ENCODE measurements around the gene RCVRN.
A peak's percentile ranks its signal among the peaks of the same experiment; 100 is the strongest.
"Not testable (repeated sequence)": the region's sequence is repeated elsewhere in the genome, so short reads cannot be mapped to it uniquely, and the experiment has no call there.

RCVRN gene

DNA sequence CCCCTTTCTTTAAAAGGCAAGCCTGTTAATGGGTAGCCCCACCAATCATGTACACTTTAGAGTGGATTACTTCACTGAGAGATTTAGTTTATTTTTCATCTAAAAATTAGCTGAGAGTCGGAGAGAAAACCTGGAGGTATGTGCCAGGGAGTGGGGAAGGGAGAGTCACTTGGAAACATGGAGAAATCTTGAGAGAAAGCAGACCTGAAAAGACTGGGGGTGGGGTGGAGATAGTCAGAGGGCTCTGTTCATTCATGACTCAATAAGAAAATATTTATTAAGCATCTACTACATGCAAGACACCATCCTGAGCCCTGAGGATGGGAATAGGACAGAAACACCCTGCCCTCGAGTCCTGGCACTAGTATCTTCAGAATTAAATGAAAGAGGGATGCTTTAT, 27.4 kb upstream of the RCVRN start:
- Mint-ChIP-seq H3K27ac (no peak overlapping the region), H3K4me1 (no peaks in the 10 kb centered on the region), H3K27me3 (peaks cover 3% of the 10 kb centered on the region), H3K9me3 (no peaks in the 10 kb centered on the region), H3K4me3 (no peak overlapping the region), H3K36me3 (no peaks in the 10 kb centered on the region)
- no peak for DNase-seq (ENCODE audit: low spot score in 2 of 2)
- ATAC-seq (ENCODE audit: low read depth) = no peak

GRCh38 chr17:9931144-9931741, 26.2 kb upstream of the RCVRN start:
- Mint-ChIP-seq H3K27me3 (peaks cover 5% of the 10 kb centered on the region), H3K4me3 (no peak overlapping the region), H3K9me3 (no peaks in the 10 kb centered on the region), H3K36me3 (no peaks in the 10 kb centered on the region), H3K4me1 (no peaks in the 10 kb centered on the region), H3K27ac (no peak overlapping the region)
- no peak for ATAC-seq (ENCODE audit: low read depth)
- DNase-seq (ENCODE audit: low spot score in 2 of 2) = no peak

GRCh38 chr17:9929871-9930270, 24.8 kb upstream of the RCVRN start:
- ATAC-seq (ENCODE audit: low read depth) (no peak), DNase-seq (ENCODE audit: low spot score in 2 of 2) (no peak)
- Mint-ChIP-seq H3K4me1 (peaks cover under 1% of the 10 kb centered on the region), H3K4me3 (no peak overlapping the region), H3K27me3 (peaks cover 5% of the 10 kb centered on the region), H3K27ac (no peak overlapping the region), H3K36me3 (no peaks in the 10 kb centered on the region), H3K9me3 (no peaks in the 10 kb centered on the region)

- ATAC-seq (ENCODE audit: low read depth) (no peak), DNase-seq (ENCODE audit: low spot score in 2 of 2) (no peak)
- Mint-ChIP-seq H3K27ac (no peak overlapping the region), H3K4me1 (peaks cover 4% of the 10 kb centered on the region), H3K9me3 (no peaks in the 10 kb centered on the region), H3K4me3 (no peak overlapping the region), H3K27me3 (peaks cover 5% of the 10 kb centered on the region), H3K36me3 (no peaks in the 10 kb centered on the region)
Measured at GRCh38 chr17:9928601-9929333, 23.7 kb upstream of the RCVRN start.

DNA sequence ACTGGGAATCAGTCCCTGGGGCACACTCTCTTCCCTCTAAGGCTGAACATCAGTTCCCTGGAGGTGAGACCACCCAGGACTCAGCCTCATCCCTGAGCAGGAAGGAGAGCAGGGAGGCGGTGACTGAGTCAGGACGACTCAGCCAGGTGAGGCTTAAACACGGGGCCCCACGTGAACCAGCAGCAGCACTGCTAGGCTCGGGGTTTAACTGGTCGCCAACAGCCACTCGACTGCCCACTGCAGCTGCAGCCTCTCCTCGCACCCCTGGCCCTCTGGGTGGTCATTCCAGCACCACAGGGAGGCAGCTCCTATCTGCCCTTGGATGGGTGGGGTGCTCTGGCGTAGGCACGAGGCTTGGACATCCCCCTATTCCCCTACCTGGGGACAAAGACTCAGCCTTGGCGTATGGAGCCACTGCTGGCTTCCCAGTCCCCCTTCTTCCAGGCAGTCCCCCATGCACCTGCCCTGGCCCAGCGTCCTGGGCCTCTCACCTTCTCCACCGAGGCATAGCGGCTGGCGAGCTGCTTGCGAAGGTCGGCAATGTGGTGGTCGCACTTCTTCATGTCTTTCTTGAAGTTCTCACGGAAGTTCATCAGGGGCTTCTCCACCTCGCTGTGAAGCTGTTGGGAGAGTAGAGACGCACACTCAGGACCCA, 21.2 kb upstream of the RCVRN start:
- DNase-seq (ENCODE audit: low spot score in 2 of 2) (no peak), ATAC-seq (ENCODE audit: low read depth) (no peak)
- H3K27me3 Mint-ChIP-seq = peaks cover 2% of the 10 kb centered on the region
- H3K36me3 Mint-ChIP-seq = no peaks in the 10 kb centered on the region
- H3K4me1 Mint-ChIP-seq = peaks cover 4% of the 10 kb centered on the region
- H3K27ac Mint-ChIP-seq = no peak overlapping the region
- no peaks in the 10 kb centered on the region for H3K9me3 Mint-ChIP-seq
- H3K4me3 Mint-ChIP-seq = no peak overlapping the region

- H3K36me3 Mint-ChIP-seq = no peaks in the 10 kb centered on the region
- DNase-seq (ENCODE audit: low spot score in 2 of 2) = no peak
- H3K27ac Mint-ChIP-seq = no peak overlapping the region
- H3K4me1 Mint-ChIP-seq = peaks cover 4% of the 10 kb centered on the region
- no peak for ATAC-seq (ENCODE audit: low read depth)
- peaks cover 2% of the 10 kb centered on the region for H3K27me3 Mint-ChIP-seq
- no peaks in the 10 kb centered on the region for H3K9me3 Mint-ChIP-seq
- H3K4me3 Mint-ChIP-seq = no peak overlapping the region
Measured at GRCh38 chr17:9925457-9925856, 20.4 kb upstream of the RCVRN start.

GRCh38 chr17:9924735-9925191, 19.7 kb upstream of the RCVRN start:
- H3K36me3 Mint-ChIP-seq = no peaks in the 10 kb centered on the region
- H3K4me1 Mint-ChIP-seq = peaks cover 4% of the 10 kb centered on the region
- no peaks in the 10 kb centered on the region for H3K9me3 Mint-ChIP-seq
- no peak overlapping the region for H3K27ac Mint-ChIP-seq
- no peak overlapping the region for H3K4me3 Mint-ChIP-seq
- peaks cover 2% of the 10 kb centered on the region for H3K27me3 Mint-ChIP-seq
- ATAC-seq (ENCODE audit: low read depth) (peak; percentile 62), DNase-seq (ENCODE audit: low spot score in 2 of 2) (peak; percentile 34 to 49)

DNA sequence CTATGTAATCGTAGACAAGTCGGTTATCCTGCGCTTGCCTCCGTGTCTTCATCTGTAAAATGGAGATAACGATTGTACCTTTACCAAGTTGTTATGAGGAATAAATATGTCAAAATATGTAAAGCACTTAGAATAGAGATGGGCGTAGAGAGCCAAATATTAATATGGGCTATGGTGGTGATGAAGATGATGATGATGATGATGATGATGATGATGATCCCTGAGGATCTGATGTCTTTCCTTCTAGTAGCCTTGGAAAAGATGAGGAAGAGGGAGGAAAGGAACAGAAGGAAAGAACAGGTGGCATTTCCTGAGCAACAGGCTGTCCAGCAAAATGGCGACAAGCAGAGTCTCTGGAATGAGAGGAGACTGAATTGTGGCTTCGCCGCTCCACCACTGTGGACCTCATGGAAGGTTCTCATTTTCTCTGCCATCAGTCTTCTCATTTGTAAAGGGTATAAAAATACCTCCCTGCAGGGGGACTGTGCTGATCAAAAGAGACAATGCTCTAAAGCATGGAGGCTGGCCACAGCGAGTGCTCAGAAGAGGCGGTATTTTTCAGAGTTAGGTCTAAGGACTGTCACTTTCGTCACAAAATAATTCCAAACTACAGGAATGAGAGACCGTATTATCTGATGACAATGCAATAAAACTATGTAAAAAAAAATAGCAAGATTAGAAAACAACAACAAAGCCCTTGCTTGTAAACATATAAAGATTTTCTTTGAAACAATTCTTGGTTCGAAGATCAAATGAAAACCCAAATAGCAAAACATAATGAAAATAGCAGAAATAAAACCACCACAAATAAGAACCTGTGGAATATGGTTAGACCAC, 17.2 kb upstream of the RCVRN start:
- Mint-ChIP-seq H3K27me3 (peaks cover 2% of the 10 kb centered on the region), H3K36me3 (no peaks in the 10 kb centered on the region), H3K4me1 (peaks cover 4% of the 10 kb centered on the region), H3K9me3 (no peaks in the 10 kb centered on the region), H3K27ac (no peak overlapping the region), H3K4me3 (no peak overlapping the region)
- ATAC-seq (ENCODE audit: low read depth) (no peak), DNase-seq (ENCODE audit: low spot score in 2 of 2) (no peak)

GRCh38 chr17:9921216-9921615, 16.1 kb upstream of the RCVRN start:
- not testable (repeated sequence) for H3K4me3 Mint-ChIP-seq; H3K27me3 Mint-ChIP-seq; H3K27ac Mint-ChIP-seq; H3K36me3 Mint-ChIP-seq; H3K9me3 Mint-ChIP-seq; ATAC-seq (ENCODE audit: low read depth); H3K4me1 Mint-ChIP-seq; DNase-seq (ENCODE audit: low spot score in 2 of 2)

- no peaks in the 10 kb centered on the region for H3K27me3 Mint-ChIP-seq
- no peaks in the 10 kb centered on the region for H3K9me3 Mint-ChIP-seq
- H3K4me3 Mint-ChIP-seq = no peak overlapping the region
- DNase-seq (ENCODE audit: low spot score in 2 of 2) (no peak), ATAC-seq (ENCODE audit: low read depth) (no peak)
- no peaks in the 10 kb centered on the region for H3K36me3 Mint-ChIP-seq
- H3K27ac Mint-ChIP-seq = no peak overlapping the region
- no peaks in the 10 kb centered on the region for H3K4me1 Mint-ChIP-seq
Measured at GRCh38 chr17:9918804-9919352, 13.8 kb upstream of the RCVRN start.

- Mint-ChIP-seq H3K4me1 (no peaks in the 10 kb centered on the region), H3K4me3 (no peak overlapping the region), H3K27ac (no peak overlapping the region), H3K27me3 (no peaks in the 10 kb centered on the region), H3K36me3 (no peaks in the 10 kb centered on the region), H3K9me3 (no peaks in the 10 kb centered on the region)
- DNase-seq (ENCODE audit: low spot score in 2 of 2) = no peak
- no peak for ATAC-seq (ENCODE audit: low read depth)
Measured at GRCh38 chr17:9918352-9918751, 13.3 kb upstream of the RCVRN start.

DNA sequence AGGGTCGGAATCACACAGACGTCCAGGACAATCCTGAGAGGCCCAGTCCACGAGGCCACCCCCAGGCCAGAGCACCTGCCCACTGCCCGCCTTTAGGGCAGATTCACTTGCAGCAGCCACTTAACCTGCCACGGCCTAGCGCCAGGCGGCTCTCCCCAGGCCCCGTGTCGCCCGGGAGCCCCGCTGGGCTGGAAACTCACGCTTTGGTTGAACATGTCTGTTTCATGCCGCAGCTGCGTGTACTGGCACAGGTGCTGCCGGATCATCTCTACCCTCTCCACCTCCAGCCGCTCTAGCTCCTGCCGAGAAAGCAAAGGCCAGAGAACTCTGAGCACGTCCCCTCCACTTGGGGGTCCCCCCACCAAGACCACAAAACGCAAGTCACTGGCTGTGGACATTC, 12.7 kb upstream of the RCVRN start:
- Mint-ChIP-seq H3K27me3 (no peaks in the 10 kb centered on the region), H3K27ac (no peak overlapping the region), H3K36me3 (no peaks in the 10 kb centered on the region), H3K9me3 (no peaks in the 10 kb centered on the region), H3K4me3 (no peak overlapping the region), H3K4me1 (no peaks in the 10 kb centered on the region)
- DNase-seq (ENCODE audit: low spot score in 2 of 2) (no peak), ATAC-seq (ENCODE audit: low read depth) (no peak)

GRCh38 chr17:9917131-9917530, 12.1 kb upstream of the RCVRN start:
- Mint-ChIP-seq H3K4me3 (no peak overlapping the region), H3K27me3 (no peaks in the 10 kb centered on the region), H3K27ac (no peak overlapping the region), H3K9me3 (no peaks in the 10 kb centered on the region), H3K4me1 (no peaks in the 10 kb centered on the region), H3K36me3 (no peaks in the 10 kb centered on the region)
- ATAC-seq (ENCODE audit: low read depth) (no peak), DNase-seq (ENCODE audit: low spot score in 2 of 2) (no peak)

- no peak for ATAC-seq (ENCODE audit: low read depth)
- Mint-ChIP-seq H3K4me3 (no peak overlapping the region), H3K36me3 (no peaks in the 10 kb centered on the region)
Measured at GRCh38 chr17:9916108-9916507, 11.0 kb upstream of the RCVRN start.

More at GRCh38 chr17:9916108-9916507, 11.0 kb upstream of the RCVRN start:
- Mint-ChIP-seq H3K4me1 (no peaks in the 10 kb centered on the region), H3K27ac (no peak overlapping the region), H3K27me3 (peaks cover 1% of the 10 kb centered on the region), H3K9me3 (no peaks in the 10 kb centered on the region)
- no peak for DNase-seq (ENCODE audit: low spot score in 2 of 2)
